A673 (cell line): Measurements from ENCODE around the gene ECEL1. TPM values are rescaled to one million over a fixed set of nuclear protein-coding genes. Genes with fewer than 3 reads are reported as not detected.

ENCODE experiments used
- BruUV-seq: library from RNA; stranded (reverse); fragments of 400-500 nt; replicated peaks from 2 replicates; lab custom pipeline; 2021; lab: Mats Ljungman, UMichigan
- CTCF ChIA-PET: fragments of 300-600 bp; sonication (Branson Sonifier 250); formaldehyde crosslinking; loops from one replicate; lab custom pipeline; 2022; ENCODE audit warnings: antibody characterized with exemption; lab: Charles Lee
- POLR2A ChIA-PET: fragments of 300-600 bp; sonication (Branson Sonifier 250); formaldehyde crosslinking; loops from one replicate; lab custom pipeline; 2022; ENCODE audit warnings: antibody characterized with exemption; ENCODE audit not compliant: low non-redundant PET; lab: Charles Lee
- DNase-seq: peaks from one replicate; pipeline ENCODE4 v3.0.0-alpha.2; 2015; ENCODE audit warnings: low spot score
- H3K27ac ChIP-seq: fragments of 200-600 bp; sonication (generic); 2 replicates; pipeline ENCODE4 v1.5.1; 2016; ENCODE audit warnings: mixed run types, low read depth, mild to moderate bottlenecking, mixed read lengths, antibody characterized with exemption, low read length; ENCODE audit not compliant: poor library complexity, severe bottlenecking
- H3K27me3 ChIP-seq: fragments of 200-600 bp; sonication (generic); replicated peaks from 2 replicates; pipeline ENCODE4 v1.6.1; 2017; ENCODE audit warnings: mixed run types, low read depth, mild to moderate bottlenecking, mixed read lengths, antibody characterized with exemption, low read length; ENCODE audit not compliant: insufficient read depth, poor library complexity
- H3K36me3 ChIP-seq: fragments of 200-600 bp; sonication (generic); 2 replicates; pipeline ENCODE4 v1.6.1; 2016; ENCODE audit warnings: mixed run types, mild to moderate bottlenecking, mixed read lengths, antibody characterized with exemption, low read length; ENCODE audit not compliant: insufficient read depth, poor library complexity, severe bottlenecking
- H3K4me1 ChIP-seq: fragments of 200-600 bp; sonication (generic); 2 replicates; pipeline ENCODE4 v1.6.1; 2017; ENCODE audit warnings: mixed run types, mild to moderate bottlenecking, mixed read lengths, antibody characterized with exemption, low read length; ENCODE audit not compliant: insufficient read depth, poor library complexity, severe bottlenecking
- H3K4me3 ChIP-seq: fragments of 200-600 bp; sonication (generic); 2 replicates; pipeline ENCODE4 v1.5.1; 2016; ENCODE audit warnings: low read depth, mixed run types, mild to moderate bottlenecking, mixed read lengths, low read length; ENCODE audit not compliant: poor library complexity, severe bottlenecking
- H3K9me3 ChIP-seq: fragments of 200-600 bp; sonication (generic); 2 replicates; pipeline ENCODE4 v1.6.1; 2016; ENCODE audit warnings: mixed run types, low read depth, mild to moderate bottlenecking, mixed read lengths, antibody characterized with exemption, low read length; ENCODE audit not compliant: poor library complexity, severe bottlenecking
- CTCF ChIP-seq: fragments of 300-800, 200-600 bp; sonication (generic); conservative IDR thresholded peaks from 2 replicates; pipeline ENCODE4 v1.5.1; 2017; ENCODE audit warnings: low read depth, mild to moderate bottlenecking, antibody characterized with exemption, low read length, moderate library complexity, mixed read lengths
- EZH2 ChIP-seq: fragments of 200-600 bp; sonication (generic); IDR thresholded peaks from 2 replicates; pipeline ENCODE4 v1.6.1; 2017; ENCODE audit warnings: borderline replicate concordance, low read depth, mild to moderate bottlenecking, mixed read lengths, antibody characterized with exemption, low read length; ENCODE audit not compliant: poor library complexity, severe bottlenecking
- intact Hi-C: fragments of 100-400 bp; cut with micrococcal nuclease; formaldehyde crosslinking; loops from one replicate; pipeline ENCODE4 v1.10.0; 2022; ENCODE audit not compliant: unreplicated experiment
- total RNA-seq: library from RNA; stranded (reverse); gene quantifications from 2 replicates; pipeline ENCODE4 v1.2.3, GENCODE V29; 2021

The ECEL1 gene
- total RNA-seq, 1 experiment from 2014 or later, result 0.19 TPM

GRCh38 chr2:232491139-232491780 is 3.6 kb upstream of the ECEL1 start:
- ChIA-PET CTCF (no interaction called here), POLR2A (no interaction called here)

GRCh38 chr2:232490221-232491138 is 2.8 kb upstream of the ECEL1 start:
- no peak overlapping the region for H3K4me3 ChIP-seq
- intact Hi-C loops, result no loop called here
- no peaks in the 10 kb centered on the region for H3K9me3 ChIP-seq
- H3K36me3 ChIP-seq, result no peaks in the 10 kb centered on the region
- no peak overlapping the region for H3K27ac ChIP-seq
- no peak for DNase-seq
- H3K4me1 ChIP-seq, result no peaks in the 10 kb centered on the region
- ChIA-PET POLR2A (no interaction called here), CTCF (no interaction called here)
- no TSS peak for BruUV-seq
- H3K27me3 ChIP-seq, result peaks cover 35% of the 10 kb centered on the region
- TF ChIP-seq CTCF (no peak), EZH2 (no peak)

More at GRCh38 chr2:232491139-232491780, 3.6 kb upstream of the ECEL1 start:
- H3K27me3 ChIP-seq, result peaks cover 27% of the 10 kb centered on the region
- H3K9me3 ChIP-seq, result no peaks in the 10 kb centered on the region
- no peak overlapping the region for H3K4me3 ChIP-seq
- intact Hi-C loops, result no loop called here
- no peak overlapping the region for H3K27ac ChIP-seq
- no peak for DNase-seq
- H3K36me3 ChIP-seq, result no peaks in the 10 kb centered on the region
- H3K4me1 ChIP-seq, result no peaks in the 10 kb centered on the region
- no TSS peak for BruUV-seq
- no peak for TF ChIP-seq EZH2
- no peak for TF ChIP-seq CTCF

GRCh38 chr2:232489516-232490220 is 2.0 kb upstream of the ECEL1 start:
- Histone ChIP-seq H3K4me3 (no peak overlapping the region), H3K27ac (no peak overlapping the region), H3K4me1 (no peaks in the 10 kb centered on the region), H3K36me3 (no peaks in the 10 kb centered on the region), H3K9me3 (no peaks in the 10 kb centered on the region), H3K27me3 (peaks cover 43% of the 10 kb centered on the region)
- no TSS peak for BruUV-seq
- intact Hi-C loops, result no loop called here
- CTCF ChIA-PET, result no interaction called here
- DNase-seq, result no peak
- POLR2A ChIA-PET, result no interaction called here
- TF ChIP-seq EZH2 (no peak), CTCF (no peak)
